Fibroblast of skin of back (primary cell): Measurements from ENCODE around the gene CSNK1E.

Source experiments
- DNase-seq: peaks from one replicate; pipeline ENCODE4 v3.0.0-alpha.2; 2013

Gene CSNK1E

DNA sequence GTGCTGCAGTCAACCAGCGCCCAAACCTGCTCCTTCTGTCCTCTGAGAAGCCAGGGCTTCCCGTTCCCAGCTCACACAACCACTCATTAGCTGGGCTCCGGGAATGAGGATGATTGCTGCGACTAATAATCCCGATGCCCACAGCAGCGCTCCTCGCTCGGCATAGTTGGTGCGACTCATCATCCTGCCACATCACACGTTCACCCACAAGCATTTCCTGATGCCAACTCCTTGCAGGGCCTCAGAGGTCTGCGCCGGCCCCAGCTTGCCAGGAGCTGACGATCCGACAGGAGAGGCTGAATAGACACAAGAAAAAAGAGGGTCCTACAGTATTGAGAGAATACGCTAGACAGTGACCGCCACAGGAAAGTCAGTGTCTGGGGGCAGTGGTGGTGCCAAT is 10.6 kb upstream of the CSNK1E start:
- peak; percentile 91 for DNase-seq

DNA sequence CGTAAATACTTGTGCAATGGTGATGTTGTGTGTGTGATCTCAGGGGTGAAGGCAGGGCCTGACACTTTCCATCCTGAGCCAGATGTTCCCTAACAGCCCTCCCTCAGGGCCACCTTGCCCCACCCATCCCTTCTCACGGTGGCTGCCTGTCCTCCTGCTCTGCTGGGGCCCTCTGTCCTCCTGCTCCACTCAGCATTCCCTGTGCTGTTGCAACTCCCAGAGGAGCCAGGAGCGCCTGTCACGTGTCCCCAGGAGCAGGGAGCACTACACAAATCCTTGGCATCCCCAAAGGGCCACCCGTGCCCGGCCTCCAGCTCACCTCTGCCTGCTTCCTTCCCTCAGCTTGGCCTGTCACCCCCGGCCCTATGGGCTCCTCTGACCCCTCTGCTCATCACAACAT is 10.2 kb upstream of the CSNK1E start:
- DNase-seq: peak; percentile 36

DNA sequence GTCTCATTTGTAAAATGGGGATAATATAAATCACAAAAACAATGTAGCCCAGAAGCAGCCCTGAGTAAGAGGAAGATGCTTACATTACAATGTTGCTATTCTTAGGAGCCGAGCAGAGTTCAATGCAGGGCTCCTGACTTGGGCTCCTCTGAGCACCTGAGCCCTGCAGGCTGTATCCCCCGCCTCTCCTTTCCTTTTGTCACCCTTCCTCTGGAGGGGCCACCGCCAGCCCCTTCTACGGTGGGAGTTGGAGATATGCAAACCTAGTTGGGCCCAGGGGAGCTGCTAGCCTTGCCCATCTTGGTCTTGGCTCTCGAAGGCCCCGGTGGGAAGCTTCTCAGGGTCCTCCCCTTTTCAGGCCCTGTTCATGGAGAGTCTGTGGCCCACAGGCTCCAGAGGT is 8.4 kb upstream of the CSNK1E start:
- no peak for DNase-seq

DNA sequence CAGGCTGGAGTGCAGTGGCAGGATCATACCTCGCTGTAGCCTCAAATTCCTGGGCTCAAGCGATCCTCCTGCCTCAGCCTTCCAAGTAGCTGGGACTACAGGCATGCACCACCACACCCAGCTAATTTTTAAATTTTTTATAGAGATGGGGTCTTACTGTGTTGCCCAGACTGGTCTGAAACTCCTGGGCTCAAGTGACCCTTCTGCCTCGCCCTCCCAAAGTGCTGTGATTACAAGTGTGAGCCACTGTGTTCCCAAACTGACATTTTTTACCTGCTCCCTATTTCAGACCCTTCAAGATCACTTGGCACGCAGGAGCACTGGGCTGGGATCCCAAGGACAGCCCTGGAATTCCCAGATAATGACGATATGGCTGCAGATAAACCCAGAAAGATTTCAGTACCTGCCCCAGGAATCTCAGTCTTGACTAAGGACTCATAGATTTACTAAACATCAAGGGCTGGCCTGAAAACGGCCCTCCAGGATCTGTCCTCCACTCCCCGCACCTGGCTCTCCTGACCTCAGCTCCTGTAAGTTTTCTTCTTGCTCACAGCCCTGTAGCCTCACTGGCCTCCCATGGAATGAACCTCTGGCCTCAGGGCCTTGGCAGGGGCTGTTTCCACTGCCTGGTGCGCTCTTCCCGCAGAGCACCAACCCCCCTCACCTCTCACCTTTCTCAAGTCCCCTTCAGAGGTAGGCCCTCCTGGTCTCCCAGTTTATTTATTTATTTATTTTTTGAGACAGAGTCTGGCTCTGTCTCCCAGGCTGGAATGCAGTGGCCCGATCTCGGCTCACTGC is 3.6 kb upstream of the CSNK1E start:
- no peak for DNase-seq

DNA sequence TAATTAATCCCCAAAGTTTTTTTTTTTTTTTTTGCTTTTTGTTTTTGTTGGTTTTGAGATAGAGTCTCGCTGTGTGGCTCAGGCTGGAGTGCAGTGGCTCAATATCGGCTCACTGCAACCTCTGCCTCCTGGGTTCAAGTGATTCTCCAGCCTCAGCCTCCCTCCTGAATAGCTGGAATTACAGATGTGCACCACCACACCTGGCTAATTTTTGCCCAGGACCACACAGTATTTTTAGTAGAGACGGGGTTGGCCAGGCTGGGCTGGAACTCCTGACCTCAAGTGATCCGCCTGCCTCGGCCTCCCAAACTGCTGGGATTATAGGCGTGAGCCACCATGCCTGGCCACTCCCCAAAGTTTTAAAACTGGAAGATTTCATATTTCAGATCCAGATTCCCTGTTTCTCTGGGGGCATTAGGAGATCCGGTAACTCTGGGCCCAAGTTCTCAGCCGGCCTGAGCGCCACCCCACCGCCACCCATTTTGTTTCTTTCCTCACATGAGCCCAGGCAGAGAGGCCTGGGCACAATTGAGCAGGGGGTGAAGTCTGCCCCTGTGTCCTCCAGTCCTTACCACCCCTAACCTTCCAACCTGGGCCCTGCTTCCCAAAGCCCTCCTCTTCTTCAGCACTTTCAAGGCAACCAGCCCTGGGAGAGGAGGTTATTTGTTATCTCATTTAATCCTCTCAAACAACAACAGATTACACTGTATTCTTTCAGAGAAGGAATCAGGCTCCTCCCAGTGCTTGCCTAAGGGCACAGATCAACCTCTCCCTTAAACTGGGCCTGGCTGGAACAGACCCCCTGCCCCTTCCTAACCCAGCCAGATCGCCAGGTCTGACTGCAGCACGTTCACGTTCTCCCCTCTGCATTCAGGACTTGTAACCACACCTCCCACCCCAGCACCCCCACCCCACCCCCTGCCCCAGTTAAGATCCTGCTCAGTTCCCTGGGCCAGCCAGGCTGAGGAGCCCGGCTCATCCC is 1.9 kb upstream of the CSNK1E start:
- DNase-seq: no peak

DNA sequence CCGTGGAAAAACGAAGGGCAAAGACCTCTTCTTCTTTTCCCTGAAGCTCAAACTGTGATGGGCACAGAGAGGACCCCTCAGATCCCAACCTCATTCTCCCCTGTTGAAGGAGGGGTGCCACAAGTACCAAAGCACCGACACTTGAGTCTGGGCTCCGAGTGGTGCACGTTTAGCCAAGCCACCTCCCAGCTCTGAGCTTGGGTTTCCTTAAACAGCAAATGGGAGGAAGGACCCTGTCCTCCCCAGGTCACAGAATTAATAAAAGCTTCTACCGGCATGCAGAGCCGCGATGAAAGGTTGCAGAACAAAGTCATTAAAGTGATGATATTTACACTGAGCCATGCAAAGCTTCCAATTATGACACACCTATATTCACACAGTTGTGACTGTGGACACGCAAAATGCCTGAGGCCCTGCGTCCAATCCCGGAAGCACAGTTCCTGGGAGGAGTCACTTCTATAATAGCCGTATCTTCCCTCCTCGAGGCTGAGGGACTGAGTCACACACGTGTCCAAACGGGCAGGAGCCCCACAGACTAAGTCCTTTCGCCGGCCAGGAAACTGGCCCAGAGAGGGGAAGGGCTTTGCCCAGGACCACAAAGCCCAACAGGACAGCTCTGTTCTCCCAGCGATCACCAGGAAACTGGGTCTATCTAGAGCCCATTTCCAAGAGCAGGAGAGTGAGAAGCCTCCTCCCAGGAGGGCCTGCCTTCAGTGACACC is 922 bp upstream of the CSNK1E start:
- DNase-seq: peak; percentile 95

DNA sequence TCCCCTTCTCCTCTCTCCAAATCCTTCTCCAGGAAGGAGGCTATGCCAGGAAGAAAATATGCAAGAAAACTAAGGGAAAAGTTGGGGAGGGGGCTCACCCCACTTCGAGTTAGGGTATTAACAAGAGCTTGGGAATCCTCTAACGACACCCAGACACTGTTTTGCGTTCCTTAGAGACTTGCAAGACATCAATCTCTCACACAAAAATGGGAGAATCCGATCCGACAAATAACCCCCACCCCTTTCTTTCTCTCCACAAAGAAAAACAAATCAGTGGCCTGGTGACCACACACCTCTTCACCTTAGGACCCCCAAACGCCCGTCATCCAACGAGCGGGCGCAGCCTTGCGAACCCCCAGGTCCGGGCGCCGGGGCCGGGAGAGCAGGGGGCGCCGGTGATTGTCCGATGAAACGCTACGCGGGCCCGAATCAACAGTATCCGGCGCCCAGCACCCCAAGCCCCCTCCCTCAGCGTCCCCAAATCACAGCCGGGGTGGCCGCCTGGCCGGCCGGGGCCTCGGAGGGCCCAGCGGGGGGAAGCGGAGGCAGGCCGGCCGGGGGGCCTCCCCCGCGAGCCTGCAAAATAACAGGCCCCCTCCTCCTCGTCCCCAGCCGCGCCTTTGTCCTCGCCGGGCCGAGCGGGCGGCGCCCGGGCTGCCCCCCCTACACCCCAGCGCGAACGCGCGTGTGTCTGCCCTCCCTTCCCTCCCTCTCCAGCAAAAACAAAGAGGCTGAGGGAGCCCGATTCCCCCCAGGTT is 690 bp downstream of the CSNK1E start:
- DNase-seq: peak; percentile 67

DNA sequence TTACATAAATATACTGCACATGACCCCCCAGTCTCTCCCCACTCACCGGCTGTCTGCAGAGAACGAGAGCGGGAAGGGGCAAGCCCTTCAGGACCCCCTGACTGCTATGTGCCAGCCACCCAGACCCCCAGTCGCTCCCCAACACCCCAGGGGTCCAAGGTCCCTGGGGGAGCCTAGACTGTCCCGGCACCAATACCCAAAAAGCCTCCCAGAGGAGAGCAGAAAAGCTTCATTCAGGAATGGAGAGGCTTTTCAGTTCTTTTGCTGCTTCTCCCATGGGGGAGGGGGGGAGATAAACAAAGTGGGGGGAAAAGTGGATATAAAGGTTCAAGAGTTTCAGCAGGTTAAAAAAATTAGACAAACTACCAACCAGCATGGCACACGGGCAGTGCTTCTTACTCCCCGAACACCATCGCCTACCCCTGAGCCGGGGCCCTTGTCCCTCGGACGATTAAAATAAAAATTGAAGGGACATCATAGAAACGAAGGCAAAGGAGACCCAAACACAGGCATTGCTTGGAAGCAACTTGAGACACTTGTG is 1.3 kb downstream of the CSNK1E start:
- peak; percentile 20 for DNase-seq

DNA sequence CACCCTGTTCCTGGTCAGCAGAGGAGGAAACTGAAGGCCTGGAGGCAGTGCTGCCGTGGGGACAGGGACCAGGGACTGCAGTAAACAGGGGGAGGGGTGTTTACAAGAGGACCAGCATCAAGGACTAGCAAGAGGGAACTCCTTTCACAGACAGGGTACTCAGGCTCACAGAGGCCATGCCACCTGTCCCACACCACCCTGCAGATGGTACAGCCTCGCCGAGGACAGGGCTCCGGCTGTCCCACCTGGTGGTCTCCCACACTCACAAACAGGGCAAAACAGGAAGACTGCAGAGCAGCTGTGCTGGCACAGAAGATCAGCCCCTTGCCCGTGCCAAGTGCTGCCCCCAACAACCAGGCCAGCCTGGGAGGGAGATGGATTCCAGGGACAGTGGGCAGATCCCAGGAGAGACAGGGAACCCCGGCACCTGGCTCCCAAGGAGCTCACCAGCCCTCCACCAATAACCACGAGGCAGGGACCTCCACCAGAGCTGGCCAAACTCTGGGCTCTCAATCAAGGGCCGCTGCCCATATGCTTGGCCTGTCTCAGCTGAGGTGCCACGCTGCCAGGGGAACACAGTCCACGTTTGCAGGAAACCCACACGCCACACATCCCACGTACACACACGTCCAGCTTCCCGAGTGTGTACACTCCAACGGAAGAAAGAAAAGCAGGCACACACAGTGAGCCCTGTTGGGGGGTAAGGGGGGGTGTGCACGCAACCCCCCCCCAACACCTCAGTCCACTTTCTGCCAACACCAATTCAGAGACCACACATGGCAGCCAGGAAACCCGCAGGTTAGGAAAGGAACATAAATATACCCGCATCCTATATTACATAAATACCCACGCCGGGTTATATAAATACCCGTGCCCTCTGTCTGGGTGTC is 2.1 kb downstream of the CSNK1E start:
- DNase-seq: no peak

DNA sequence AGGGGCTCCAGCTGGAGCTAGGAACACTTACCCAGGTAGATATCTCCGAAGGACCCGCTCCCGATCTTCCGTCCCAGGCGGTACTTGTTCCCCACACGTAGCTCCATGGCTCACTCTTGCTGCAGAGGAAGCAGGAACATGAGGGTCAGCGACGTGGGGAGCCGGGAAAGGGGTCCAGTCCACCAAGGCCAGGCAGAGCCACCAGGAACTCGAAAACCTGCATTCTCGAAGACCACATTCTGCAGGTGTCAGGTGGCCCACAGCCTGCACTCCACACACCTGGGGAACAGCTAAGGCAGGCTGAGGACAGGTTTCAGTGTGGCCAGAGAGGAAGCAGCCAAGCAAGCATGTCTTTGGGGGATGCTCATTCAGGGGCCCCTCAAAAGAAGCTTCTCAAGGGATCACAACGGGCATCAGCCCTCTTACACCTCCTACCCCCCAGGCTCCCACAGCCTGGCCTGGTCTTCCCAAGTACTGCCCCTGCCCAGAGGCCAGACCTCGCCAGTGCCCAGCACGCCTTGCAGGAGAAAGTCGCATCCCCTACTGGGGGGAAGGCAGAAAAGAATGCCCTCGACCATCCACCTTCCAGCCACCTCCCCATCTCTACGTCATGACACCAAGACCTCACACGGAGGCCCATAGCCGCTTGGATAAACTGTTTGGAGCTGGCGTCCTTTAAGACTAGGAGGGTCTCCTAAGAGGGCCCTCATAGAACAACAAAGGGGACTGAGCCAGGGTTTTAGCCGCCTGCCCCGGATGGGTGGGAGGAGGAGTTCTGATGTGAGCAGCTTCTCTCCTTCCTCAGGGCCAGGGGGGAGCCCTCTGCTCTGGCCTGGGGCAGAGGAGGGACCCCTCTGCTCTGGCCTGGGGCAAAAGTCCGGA is 2.9 kb downstream of the CSNK1E start:
- peak; percentile 52 for DNase-seq

DNA sequence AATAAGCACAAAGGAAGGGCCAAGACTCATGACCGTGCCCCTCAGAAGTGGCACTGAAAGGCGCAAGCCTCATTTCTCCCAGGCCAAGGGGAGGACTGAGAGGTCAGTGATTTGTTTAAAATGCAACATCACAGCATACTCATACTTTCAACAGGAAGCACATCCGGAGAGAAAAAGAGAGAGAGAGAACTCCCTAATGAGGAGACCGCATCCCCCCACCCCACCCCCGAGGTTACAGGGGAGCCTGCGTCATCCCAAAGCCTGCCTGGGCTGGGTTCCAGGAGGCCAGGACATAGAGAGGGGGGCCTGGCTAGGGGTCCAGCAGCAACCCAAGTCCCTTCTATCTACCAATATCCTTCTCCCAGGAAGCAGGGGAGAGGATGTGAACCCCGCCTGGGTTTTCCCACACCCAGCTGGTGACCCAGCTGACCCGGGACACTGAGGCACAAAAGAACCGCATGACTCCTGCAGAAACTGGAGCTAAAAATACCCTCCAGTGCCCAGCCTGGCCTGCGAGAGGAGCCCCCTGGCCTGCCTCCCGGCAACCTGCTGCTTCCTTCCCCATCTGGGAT is 3.8 kb downstream of the CSNK1E start:
- DNase-seq: peak; percentile 92

DNA sequence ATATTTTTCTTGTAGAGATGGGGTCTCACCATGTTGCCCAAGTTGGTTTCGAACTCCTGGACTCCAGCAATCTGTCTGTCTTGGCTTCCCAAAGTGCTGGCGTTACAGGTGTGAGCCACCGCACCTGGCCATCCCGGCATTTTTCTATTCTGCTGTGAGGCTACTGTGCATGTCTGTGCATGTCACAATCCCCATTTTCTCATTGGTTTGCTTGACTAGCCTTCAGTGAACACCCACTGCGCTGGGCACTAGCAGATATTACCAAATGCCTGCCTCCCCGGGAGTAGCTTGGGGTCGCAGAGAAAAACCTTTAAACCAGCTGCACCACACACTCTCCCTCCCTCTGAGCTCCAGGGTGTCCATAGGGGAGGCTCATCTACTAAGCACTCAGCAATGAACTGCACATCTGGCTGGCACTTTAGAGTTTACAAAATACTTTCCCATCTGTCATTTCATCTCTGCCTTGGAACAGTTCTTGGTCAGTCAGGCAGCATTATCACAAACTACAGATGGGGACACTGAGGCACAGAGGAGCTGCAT is 4.9 kb downstream of the CSNK1E start:
- no peak for DNase-seq

DNA sequence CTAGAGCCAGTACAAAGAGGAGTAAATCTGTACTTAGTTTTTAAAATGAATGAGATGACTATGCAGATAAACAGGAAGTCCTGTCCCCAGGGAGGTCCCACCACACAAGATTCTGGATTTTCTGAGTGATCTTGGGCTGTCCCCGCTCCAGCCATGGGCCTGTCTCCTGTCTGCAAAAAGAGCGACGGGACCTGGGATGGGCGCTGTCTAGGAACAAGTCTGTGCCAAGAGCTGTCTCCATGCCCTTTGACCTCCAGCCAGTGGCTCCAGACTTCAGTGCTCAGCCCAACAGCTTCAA is 6.0 kb downstream of the CSNK1E start:
- DNase-seq: peak; percentile 76

DNA sequence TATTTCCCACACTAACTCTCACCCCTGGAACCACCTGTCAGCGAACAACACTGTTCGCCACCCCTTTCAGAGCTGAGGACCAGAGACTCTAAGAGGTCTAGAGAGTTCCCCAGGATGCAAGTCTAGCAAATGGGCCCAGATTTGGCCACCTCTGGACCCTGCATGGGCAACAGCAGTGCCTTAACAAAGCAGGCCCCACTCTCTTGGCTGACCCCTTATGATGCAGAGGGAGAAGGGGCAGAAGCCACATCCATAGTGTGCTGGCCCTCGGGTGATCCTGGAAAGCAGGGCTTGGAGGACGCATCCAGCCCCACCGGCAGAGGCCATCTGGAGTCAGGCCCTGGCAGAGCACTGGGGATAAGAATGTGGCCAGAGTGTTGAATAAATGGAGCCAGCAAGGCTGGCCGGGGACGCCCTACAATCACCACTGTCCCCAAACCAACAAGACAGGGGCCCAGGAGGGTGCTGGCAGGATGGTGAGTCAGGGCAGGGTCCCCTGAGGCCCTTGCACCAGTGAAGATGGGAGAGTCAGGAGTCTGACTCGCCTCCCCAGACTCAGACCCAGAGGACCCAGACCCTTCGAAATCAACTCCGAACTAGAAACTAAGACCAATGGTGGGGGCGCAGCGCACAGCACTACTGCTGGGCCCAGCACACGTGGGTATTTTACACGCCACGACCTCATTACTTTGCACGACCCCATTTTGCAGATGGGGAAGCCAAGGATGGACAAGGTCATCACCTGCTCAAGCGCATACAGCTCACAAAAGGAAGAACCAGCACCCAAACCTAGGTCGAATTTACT is 6.5 kb downstream of the CSNK1E start:
- DNase-seq: peak; percentile 55

DNA sequence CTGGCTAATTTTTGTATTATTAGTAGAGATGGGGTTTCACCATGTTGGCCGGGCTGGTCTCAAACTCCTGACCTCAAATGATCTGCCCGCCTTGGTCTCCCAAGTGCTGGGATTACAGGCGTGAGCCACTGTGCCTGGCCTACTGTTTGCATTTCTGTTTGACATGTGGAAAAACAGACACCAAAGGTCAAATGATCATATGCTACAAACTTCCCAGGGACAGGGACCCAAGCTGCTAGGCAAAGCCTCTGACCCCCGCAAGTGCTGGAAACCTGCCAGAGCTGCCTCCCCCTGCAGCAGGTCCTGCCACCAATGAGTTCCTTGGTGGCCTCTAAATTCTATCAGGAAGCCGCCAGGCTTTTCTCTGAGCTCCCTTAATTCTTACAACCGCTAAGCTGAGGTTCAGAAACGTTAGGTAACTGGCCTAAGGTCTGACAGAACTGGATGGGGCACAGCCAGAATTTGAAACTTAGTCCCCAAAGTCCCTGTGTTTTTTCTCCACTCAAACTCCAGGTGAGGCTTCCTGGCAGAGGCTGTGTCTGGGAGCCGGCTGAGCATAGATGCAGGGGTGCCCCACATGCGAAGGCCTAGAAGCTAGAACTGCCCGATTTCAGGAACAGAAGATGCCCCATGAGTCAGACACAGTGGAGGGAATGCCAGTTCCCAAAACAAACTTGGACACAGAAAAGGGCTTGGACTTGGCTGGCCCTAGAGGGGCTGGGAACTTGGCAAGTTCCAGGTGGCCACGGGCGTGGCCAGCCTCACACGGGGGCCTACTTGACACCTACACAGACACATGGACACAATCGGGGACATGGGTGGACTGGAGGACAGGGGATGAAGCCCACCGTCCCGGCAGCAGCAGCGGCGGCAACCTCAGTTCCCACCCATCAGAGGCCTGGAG is 7.4 kb downstream of the CSNK1E start:
- DNase-seq: no peak

DNA sequence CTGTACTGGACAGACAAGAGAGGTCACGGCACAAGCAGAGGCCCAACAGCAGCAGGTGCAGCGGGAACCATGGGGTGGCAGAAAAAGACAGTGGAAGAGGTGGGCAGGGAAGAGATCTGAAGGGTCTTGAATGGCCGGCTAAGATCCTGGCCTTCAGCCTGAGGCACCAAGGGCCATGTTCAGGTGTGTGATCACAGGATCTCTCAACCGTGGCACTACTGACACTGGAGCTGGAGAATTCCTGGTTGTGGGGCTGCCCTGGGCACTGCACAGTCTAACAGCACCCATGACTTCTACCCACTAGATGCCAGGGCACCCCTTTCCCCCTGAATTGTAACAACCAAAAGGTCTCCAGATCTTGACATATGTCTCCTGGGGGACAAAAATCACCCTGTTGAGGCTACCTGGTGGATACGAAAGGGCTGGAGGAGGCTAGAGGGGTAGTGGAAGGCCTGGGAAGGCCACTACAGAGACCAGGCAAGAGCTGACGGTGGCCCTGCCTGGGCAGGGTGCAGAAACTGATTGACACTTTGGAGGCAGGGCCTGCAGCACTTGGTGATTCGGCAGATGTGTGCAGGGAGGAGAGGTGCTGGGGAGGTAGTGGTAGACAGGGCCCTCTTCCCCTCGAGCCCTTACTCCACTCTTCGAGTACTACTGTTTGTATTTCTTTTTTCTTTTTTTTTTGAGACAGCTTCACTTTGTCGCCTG is 8.3 kb downstream of the CSNK1E start:
- DNase-seq: no peak
